Heart left ventricle (tissue), 16 donors: ENCODE data around the gene WIPF1. TPM values are rescaled to one million over a fixed set of nuclear protein-coding genes. Genes with fewer than 3 reads are reported as not detected.

Experiments used
- ATAC-seq, 4 donors: fragments of 200-7000 bp; cut with Tn5 transposase; one replicate each; pipeline ENCODE4 v1.9.1; 2020 to 2022; ENCODE audit warnings: moderate library complexity in 4 of 4, mild to moderate bottlenecking in 3 of 4, moderate number of reproducible peaks in 1 of 4
- DNase-seq, 5 donors: peaks; one replicate each; pipeline ENCODE4 v3.0.0-alpha.2; 2020
- H3K27ac ChIP-seq, 12 donors: fragments of 200-600 bp; sonication (generic) in 4 of 12; one replicate each; pipeline versions ENCODE4 v1.5.0 to v1.8.0; 2016 to 2022; ENCODE audit warnings: mild to moderate bottlenecking in 2 of 12
- H3K27me3 ChIP-seq, 9 donors: fragments of 200-600 bp; sonication (generic) in 2 of 9; one replicate each; pipeline versions ENCODE4 v1.5.1 to v1.8.0; 2016 to 2022; ENCODE audit warnings: mild to moderate bottlenecking in 3 of 9
- H3K36me3 ChIP-seq, 9 donors: fragments of 200-600 bp; sonication (generic) in 2 of 9; one replicate each; pipeline versions ENCODE4 v1.5.0 to v1.8.0; 2018 to 2022; ENCODE audit warnings: mild to moderate bottlenecking in 2 of 9
- H3K4me1 ChIP-seq, 12 donors: fragments of 200-600 bp; sonication (generic) in 4 of 12; one replicate each; pipeline versions ENCODE4 v1.5.0 to v1.8.0; 2016 to 2022; ENCODE audit warnings: mild to moderate bottlenecking in 3 of 12
- H3K4me3 ChIP-seq, 12 donors: fragments of 200-600 bp; sonication (generic) in 4 of 12; one replicate each; pipeline versions ENCODE4 v1.5.0 to v1.8.0; 2017 to 2022; ENCODE audit warnings: mild to moderate bottlenecking in 9 of 12, moderate library complexity in 4 of 12
- H3K9me3 ChIP-seq, 12 donors: fragments of 200-600 bp; sonication (generic) in 4 of 12; one replicate each; pipeline versions ENCODE4 v1.5.0 to v1.8.0; 2016 to 2022; ENCODE audit warnings: mild to moderate bottlenecking in 1 of 12
- POLR2A ChIP-seq, 2 donors: fragments of 450-650 bp; IDR thresholded peaks; one replicate each; pipeline ENCODE4 v1.6.1; 2017; ENCODE audit warnings: antibody characterized with exemption in 2 of 2, mild to moderate bottlenecking in 2 of 2, moderate library complexity in 2 of 2
- WGBS, 4 donors: extraction: QIAGEN DNeasy Blood & Tissue Kit in 2 of 4; methylation state at CpG; one replicate each; pipeline versions ENCODE4 v1.1.5 to v1.1.7; 2013 to 2018; 5-methylcytosine and 5-hydroxymethylcytosine counted together
- intact Hi-C, 10 donors: fragments of 100-400 bp; cut with DNase I; formaldehyde crosslinking; loops; one replicate each; pipeline versions ENCODE4 v1.11.1 to v1.14.2; 2022
- polyA plus RNA-seq, 2 donors: library from polyadenylated mRNA; stranded (reverse); fragments of 200-250 nt; gene quantifications; one replicate each; pipeline ENCODE4 v1.2.3, GENCODE V29; 2013
- total RNA-seq, 9 donors: library from RNA; depleted of rRNA in 2 of 9; stranded (reverse); fragments of >200 nt in 2 of 9; fragmentation: NEBNext Ultra II Directional in 3 of 9; extraction: Animal tissue kit (Norgen Biotek cat#: 25700) in 3 of 9; gene quantifications; one replicate each; pipeline versions ENCODE4 v1.1.0 to v1.2.4, GENCODE V29; 2016 to 2023
- TF ChIP-seq, protein P1 (sequence below), 12 donors: fragments of 200-600 bp; sonication (generic) in 4 of 12; IDR thresholded peaks; one replicate each; pipeline versions ENCODE4 v1.5.0 to v1.8.0; 2018 to 2022; ENCODE audit warnings: antibody characterized with exemption in 12 of 12, mild to moderate bottlenecking in 5 of 12
- donor health status: ischemic (EF 13 %, LVEDD 7.1; RV severe dilation, severe dysfunction).
- donor health status: healthy with polysubstance abuse.
- donor health status: DM: no; HTN: yes; CAD: no.
- donor health status: DM: no; HTN: no; CAD: no.
- donor health status: ischemic (EF 25% LVEDD 6.9; RV normal size, moderate dysfunction).
- donor health status: ischemic (EF 25% LVEDD 5.7; RV mildly dilated, moderate dysfunction).
- donor health status: healthy.
- donor health status: DM: yes; HTN: yes; CAD: no.
- donor health status: ischemic (EF 35%, LVEDD 5.7; RV mildly dilated, moderate dysfunction).
- donor health status: nonischemic (EF 11% LVEDD 7.7; RV severe dilation, severe dysfunction).
- donor health status: DM: yes; HTN: yes; CAD: no.
- donor health status: PGD.
- donor health status: ischemic (EF 29% LVEDD 5.4; RV normal size, mild dysfunction).
- donor health status: nonischemic (EF 23%, LVEDD 6.1; RV moderate dilation, normal function).

The WIPF1 gene
- total and polyA plus RNA-seq, 11 donors = 9.7 to 73.2 (median 13.9) TPM

GRCh38 chr2:174527101-174527721, 70.4 kb downstream of the WIPF1 start:
- 85 to 89% (median 87%) methylated on average over 3 of the region's 3 CpGs for WGBS, 4 donors
- DNase-seq (no peak), ATAC-seq (no peak)
- Histone ChIP-seq H3K4me3 (no peak overlapping the region), H3K9me3 (peaks cover 0 to 10% (median 0%) of the 10 kb centered on the region in 12 donors), H3K27ac (no peak overlapping the region), H3K36me3 (no peaks in the 10 kb centered on the region), H3K27me3 (no peaks in the 10 kb centered on the region), H3K4me1 (peaks cover 0 to 31% (median 0%) of the 10 kb centered on the region in 12 donors)
- intact Hi-C loops = loop anchor here in 1 of 10 donors (10.0 kb wide), 1 partner anchor 62 kb away; no protein-coding TSS in a partner anchor
- TF ChIP-seq, protein P1, sequence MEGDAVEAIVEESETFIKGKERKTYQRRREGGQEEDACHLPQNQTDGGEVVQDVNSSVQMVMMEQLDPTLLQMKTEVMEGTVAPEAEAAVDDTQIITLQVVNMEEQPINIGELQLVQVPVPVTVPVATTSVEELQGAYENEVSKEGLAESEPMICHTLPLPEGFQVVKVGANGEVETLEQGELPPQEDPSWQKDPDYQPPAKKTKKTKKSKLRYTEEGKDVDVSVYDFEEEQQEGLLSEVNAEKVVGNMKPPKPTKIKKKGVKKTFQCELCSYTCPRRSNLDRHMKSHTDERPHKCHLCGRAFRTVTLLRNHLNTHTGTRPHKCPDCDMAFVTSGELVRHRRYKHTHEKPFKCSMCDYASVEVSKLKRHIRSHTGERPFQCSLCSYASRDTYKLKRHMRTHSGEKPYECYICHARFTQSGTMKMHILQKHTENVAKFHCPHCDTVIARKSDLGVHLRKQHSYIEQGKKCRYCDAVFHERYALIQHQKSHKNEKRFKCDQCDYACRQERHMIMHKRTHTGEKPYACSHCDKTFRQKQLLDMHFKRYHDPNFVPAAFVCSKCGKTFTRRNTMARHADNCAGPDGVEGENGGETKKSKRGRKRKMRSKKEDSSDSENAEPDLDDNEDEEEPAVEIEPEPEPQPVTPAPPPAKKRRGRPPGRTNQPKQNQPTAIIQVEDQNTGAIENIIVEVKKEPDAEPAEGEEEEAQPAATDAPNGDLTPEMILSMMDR (IDR thresholded peaks at IDR 0.05) = no peak
- TF ChIP-seq POLR2A (IDR thresholded peaks at IDR 0.05) = no peak

GRCh38 chr2:174524527-174524926, 73.1 kb downstream of the WIPF1 start:
- no peak for DNase-seq
- TF ChIP-seq, protein P1 (IDR thresholded peaks at IDR 0.05) = no peak
- no peak for TF ChIP-seq POLR2A (IDR thresholded peaks at IDR 0.05)
- Histone ChIP-seq H3K27ac (peak overlapping the region in 1 of 12 donors; percentile 85), H3K4me3 (no peak overlapping the region), H3K36me3 (no peaks in the 10 kb centered on the region), H3K4me1 (peaks cover 0 to 23% (median 0%) of the 10 kb centered on the region in 12 donors), H3K27me3 (no peaks in the 10 kb centered on the region), H3K9me3 (peaks cover 0 to 10% (median 0%) of the 10 kb centered on the region in 12 donors)
- intact Hi-C loops = loop anchor here in 6 of 10 donors (5.0 to 10.0 kb wide), 2 partner anchors 60 to 62 kb away; no protein-coding TSS in a partner anchor
- peak in 1 of 4 donors; percentile 45 for ATAC-seq
- WGBS, 4 donors = 88 to 93% (median 92%) methylated on average over 2 of the region's 2 CpGs

GRCh38 chr2:174522553-174522952, 75.1 kb downstream of the WIPF1 start:
- DNase-seq = no peak
- no peaks in the 10 kb centered on the region for H3K36me3 ChIP-seq
- peaks cover 0 to 2% (median 0%) of the 10 kb centered on the region in 12 donors for H3K9me3 ChIP-seq
- ATAC-seq = peak in 3 of 4 donors; percentile 18 to 42 (median 37)
- no peak for TF ChIP-seq POLR2A (IDR thresholded peaks at IDR 0.05)
- TF ChIP-seq, protein P1 (IDR thresholded peaks at IDR 0.05) = peak in 11 of 12 donors; percentile 10 to 52 (median 34)
- intact Hi-C loops = loop anchor here (1.0 to 10.0 kb wide), 4 partner anchors 58 to 60 kb away; no protein-coding TSS in a partner anchor
- peak overlapping the region in 1 of 12 donors; percentile 85 for H3K27ac ChIP-seq
- no peak overlapping the region for H3K4me3 ChIP-seq
- H3K27me3 ChIP-seq = no peaks in the 10 kb centered on the region
- peaks cover 0 to 23% (median 0%) of the 10 kb centered on the region in 12 donors for H3K4me1 ChIP-seq
- 16 to 33% (median 20%) methylated on average over 3 of the region's 3 CpGs for WGBS, 4 donors

DNA sequence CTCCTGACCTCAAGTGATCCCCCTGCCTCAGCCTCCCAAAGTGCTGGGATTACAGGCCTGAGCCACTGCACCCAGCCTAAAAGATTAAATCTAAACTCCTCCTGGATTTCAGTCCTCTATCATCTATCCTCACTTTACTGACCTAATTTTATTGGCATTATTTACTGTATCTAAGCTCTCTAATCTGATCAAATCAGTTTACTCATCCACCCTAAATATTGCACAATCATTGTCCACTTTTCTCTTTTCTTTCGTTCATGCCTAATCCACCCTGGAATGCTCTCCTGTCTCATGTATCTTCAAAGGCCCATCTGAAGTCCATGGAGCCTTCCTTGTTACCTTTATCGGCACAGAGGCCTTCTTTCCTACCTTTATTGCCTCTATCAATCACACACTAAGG, 79.2 kb downstream of the WIPF1 start:
- Histone ChIP-seq H3K4me3 (no peak overlapping the region), H3K27ac (no peak overlapping the region), H3K27me3 (no peaks in the 10 kb centered on the region), H3K4me1 (peaks cover 0 to 6% (median 0%) of the 10 kb centered on the region in 12 donors), H3K36me3 (no peaks in the 10 kb centered on the region), H3K9me3 (no peaks in the 10 kb centered on the region)
- WGBS, 4 donors = 90 to 96% (median 95%) methylated on average over 2 of the region's 2 CpGs
- TF ChIP-seq POLR2A (IDR thresholded peaks at IDR 0.05) = no peak
- TF ChIP-seq, protein P1 (IDR thresholded peaks at IDR 0.05) = no peak
- intact Hi-C loops = no loop called here
- DNase-seq (no peak), ATAC-seq (no peak)
